HepG2 (cell line): ENCODE measurements around the gene DOLK. TPM values are rescaled to one million over a fixed set of nuclear protein-coding genes. Genes with fewer than 3 reads are reported as not detected.
A peak's percentile ranks its signal among the peaks of the same experiment; 100 is the strongest.

Experiments
- ARNT ChIP-seq: fragments of 450-650 bp; IDR thresholded peaks from 2 replicates; pipeline ENCODE4 v1.6.1; 2017
- BRF2 ChIP-seq: sonication (generic); formaldehyde crosslinking; IDR thresholded peaks from 2 replicates; pipeline ENCODE4 v1.8.1; 2022; ENCODE audit warnings: mild to moderate bottlenecking, missing genetic modification reagents
- CREBL2 ChIP-seq: sonication (generic); formaldehyde crosslinking; IDR thresholded peaks from 2 replicates; pipeline ENCODE4 v1.8.1; 2023; ENCODE audit warnings: missing genetic modification reagents, mild to moderate bottlenecking, borderline replicate concordance
- FOXO4 ChIP-seq: sonication (generic); formaldehyde crosslinking; conservative IDR thresholded peaks from 2 replicates; pipeline ENCODE4 v1.8.1; 2023; ENCODE audit warnings: missing genetic modification reagents
- HHEX ChIP-seq: IDR thresholded peaks from 2 replicates; pipeline ENCODE4 v1.6.1; 2016; ENCODE audit warnings: control low read depth
- HNF1A ChIP-seq, 2 experiments: sonication (generic) in 1 of 2; formaldehyde crosslinking in 1 of 2; IDR thresholded peaks; 2 replicates each; pipeline versions ENCODE4 v1.4.0 to v1.6.1; 2016 to 2020; ENCODE audit warnings: borderline replicate concordance in 1 of 2, low read depth in 1 of 2, mild to moderate bottlenecking in 1 of 2, missing genetic modification reagents in 1 of 2
- MAZ ChIP-seq, 2 experiments: sonication (generic) in 1 of 2; formaldehyde crosslinking in 1 of 2; IDR thresholded peaks; 2 replicates each; pipeline versions ENCODE4 v1.5.0 to v1.6.1; 2012 to 2020; ENCODE audit warnings: low read depth in 2 of 2, mild to moderate bottlenecking in 2 of 2, borderline replicate concordance in 1 of 2, improper control_type of control experiment in 1 of 2, low read length in 1 of 2, missing genetic modification reagents in 1 of 2, moderate library complexity in 1 of 2
- MYNN ChIP-seq: sonication (generic); formaldehyde crosslinking; IDR thresholded peaks from 2 replicates; pipeline ENCODE4 v1.4.0; 2020; ENCODE audit warnings: mild to moderate bottlenecking, low read depth, missing genetic modification reagents
- NFYB ChIP-seq: sonication (generic); formaldehyde crosslinking; IDR thresholded peaks from 2 replicates; pipeline ENCODE4 v1.4.0; 2020; ENCODE audit warnings: missing genetic modification reagents
- RBFOX2 ChIP-seq: fragments of 200-400 bp; formaldehyde crosslinking; IDR thresholded peaks from 2 replicates; pipeline ENCODE4 v1.6.1; 2017; ENCODE audit warnings: low read depth, mild to moderate bottlenecking, low read length
- TOE1 ChIP-seq: sonication (generic); formaldehyde crosslinking; IDR thresholded peaks from 2 replicates; pipeline ENCODE4 v1.4.0; 2020; ENCODE audit warnings: mild to moderate bottlenecking, missing genetic modification reagents
- ZNF292 ChIP-seq: sonication (generic); formaldehyde crosslinking; IDR thresholded peaks from 2 replicates; pipeline ENCODE4 v1.8.1; 2022; ENCODE audit warnings: mild to moderate bottlenecking, low read depth, missing genetic modification reagents, borderline replicate concordance
- ZNF556 ChIP-seq: sonication (generic); formaldehyde crosslinking; IDR thresholded peaks from 2 replicates; pipeline ENCODE4 v1.4.0; 2020; ENCODE audit warnings: mild to moderate bottlenecking, missing genetic modification reagents, borderline replicate concordance
- ZNF788 ChIP-seq: sonication (generic); formaldehyde crosslinking; IDR thresholded peaks from 2 replicates; pipeline ENCODE4 v1.5.0; 2020; ENCODE audit warnings: mild to moderate bottlenecking, missing genetic modification reagents, borderline replicate concordance
- ZNF839 ChIP-seq: sonication (generic); formaldehyde crosslinking; IDR thresholded peaks from 2 replicates; pipeline ENCODE4 v1.4.0; 2020; ENCODE audit warnings: missing genetic modification reagents, mild to moderate bottlenecking, borderline replicate concordance
- ZNF883 ChIP-seq: sonication (generic); formaldehyde crosslinking; IDR thresholded peaks from 2 replicates; pipeline ENCODE4 v1.5.1; 2020; ENCODE audit warnings: mild to moderate bottlenecking, missing genetic modification reagents; ENCODE audit errors: not compliant biosample characterization
- polyA plus RNA-seq, 8 experiments: library from polyadenylated mRNA; depleted of rRNA in 3 of 8; stranded (reverse) in 7 of 8; unstranded in 1 of 8; fragments of >200 nt; fragmentation: Illumina TruSeq in 4 of 8; extraction: Trizol in 4 of 8; gene quantifications; 2 replicates each; pipeline versions ENCODE4 v1.2.1 to v1.2.3, GENCODE V29; 2011 to 2016; ENCODE audit warnings: low read depth in 4 of 8, missing spikeins in 1 of 8, mixed read lengths in 1 of 8; ENCODE audit not compliant: insufficient read depth in 1 of 8
- total RNA-seq, 5 experiments: library from RNA; depleted of rRNA; stranded (reverse); fragments of >200 nt; fragmentation: Illumina TruSeq; extraction: Trizol; gene quantifications; 2 replicates each; pipeline ENCODE4 v1.2.3, GENCODE V29; 2016; ENCODE audit warnings: low read depth in 1 of 5
- TF ChIP-seq, protein P1 (sequence below): sonication (generic); formaldehyde crosslinking; IDR thresholded peaks from 2 replicates; pipeline ENCODE4 v1.4.0; 2020; ENCODE audit warnings: missing genetic modification reagents
- TF ChIP-seq, protein P2 (sequence below): sonication (generic); formaldehyde crosslinking; IDR thresholded peaks from 2 replicates; pipeline ENCODE4 v1.4.0; 2020; ENCODE audit warnings: missing genetic modification reagents

Gene DOLK
- total and polyA plus RNA-seq, 2 of the 13 experiments (the other 11 are each of a cell fraction or from before 2014, with no cell fraction given) = 15.4 to 18.7 TPM

DNA sequence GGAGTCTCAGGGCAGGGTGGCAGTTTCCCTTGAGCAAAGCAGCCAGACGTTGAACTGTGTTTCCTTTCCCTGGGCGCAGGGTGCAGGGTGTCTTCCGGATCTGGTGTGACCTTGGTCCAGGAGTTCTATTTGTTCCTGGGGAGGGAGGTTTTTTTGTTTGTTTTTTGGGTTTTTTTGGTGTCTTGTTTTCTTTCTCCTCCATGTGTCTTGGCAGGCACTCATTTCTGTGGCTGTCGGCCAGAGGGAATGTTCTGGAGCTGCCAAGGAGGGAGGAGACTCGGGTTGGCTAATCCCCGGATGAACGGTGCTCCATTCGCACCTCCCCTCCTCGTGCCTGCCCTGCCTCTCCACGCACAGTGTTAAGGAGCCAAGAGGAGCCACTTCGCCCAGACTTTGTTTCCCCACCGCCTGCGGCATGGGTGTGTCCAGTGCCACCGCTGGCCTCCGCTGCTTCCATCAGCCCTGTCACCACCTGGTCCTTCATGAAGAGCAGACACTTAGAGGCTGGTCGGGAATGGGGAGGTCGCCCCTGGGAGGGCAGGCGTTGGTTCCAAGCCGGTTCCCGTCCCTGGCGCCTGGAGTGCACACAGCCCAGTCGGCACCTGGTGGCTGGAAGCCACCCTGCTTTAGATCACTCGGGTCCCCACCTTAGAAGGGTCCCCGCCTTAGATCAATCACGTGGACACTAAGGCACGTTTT lies 30.1 kb downstream of the DOLK start (continued):
- TF ChIP-seq HNF1A (IDR thresholded peaks at IDR 0.05; ENCODE audit: low read depth) (no peak), HNF1A (CRISPR knock-in tag; IDR thresholded peaks at IDR 0.05; ENCODE audit: borderline replicate concordance) (no peak), ZNF839 (CRISPR knock-in tag) (no peak), FOXO4 (CRISPR knock-in tag) (0 out of 2 replicates have a peak, but pooled peaks have one; percentile 69), TOE1 (no peak), MYNN (CRISPR knock-in tag) (no peak), CREBL2 (CRISPR knock-in tag) (no peak), NFYB (CRISPR knock-in tag) (no peak), BRF2 (CRISPR knock-in tag) (no peak), ZNF556 (no peak), ZNF883 (peak; percentile 29), ZNF788 (CRISPR knock-in tag) (peak; percentile 37; the same call in 1 of the 2 replicates), MAZ (IDR thresholded peaks at IDR 0.05; ENCODE audit: borderline replicate concordance, low read depth, low read length) (no peak), MAZ (CRISPR knock-in tag; IDR thresholded peaks at IDR 0.05; ENCODE audit: low read depth) (no peak), ARNT (no peak), ZNF292 (CRISPR knock-in tag) (no peak), RBFOX2 (no peak), HHEX (CRISPR knock-in tag) (no peak)
- TF ChIP-seq, protein P1, sequence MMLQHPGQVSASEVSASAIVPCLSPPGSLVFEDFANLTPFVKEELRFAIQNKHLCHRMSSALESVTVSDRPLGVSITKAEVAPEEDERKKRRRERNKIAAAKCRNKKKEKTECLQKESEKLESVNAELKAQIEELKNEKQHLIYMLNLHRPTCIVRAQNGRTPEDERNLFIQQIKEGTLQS (CRISPR knock-in tag) = no peak
- TF ChIP-seq, protein P2, sequence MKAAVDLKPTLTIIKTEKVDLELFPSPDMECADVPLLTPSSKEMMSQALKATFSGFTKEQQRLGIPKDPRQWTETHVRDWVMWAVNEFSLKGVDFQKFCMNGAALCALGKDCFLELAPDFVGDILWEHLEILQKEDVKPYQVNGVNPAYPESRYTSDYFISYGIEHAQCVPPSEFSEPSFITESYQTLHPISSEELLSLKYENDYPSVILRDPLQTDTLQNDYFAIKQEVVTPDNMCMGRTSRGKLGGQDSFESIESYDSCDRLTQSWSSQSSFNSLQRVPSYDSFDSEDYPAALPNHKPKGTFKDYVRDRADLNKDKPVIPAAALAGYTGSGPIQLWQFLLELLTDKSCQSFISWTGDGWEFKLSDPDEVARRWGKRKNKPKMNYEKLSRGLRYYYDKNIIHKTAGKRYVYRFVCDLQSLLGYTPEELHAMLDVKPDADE (CRISPR knock-in tag) = 0 out of 2 replicates have a peak, but pooled peaks have one; percentile 39
